NCI-H748 (cell line): ENCODE results near the gene REST.
"Not testable (repeated sequence)": the region's sequence is repeated elsewhere in the genome, so short reads cannot be mapped to it uniquely, and the experiment has no call there.

Experiments used
- DNase-seq: peaks from one replicate; lab custom pipeline; 2025; ENCODE audit not compliant: unreplicated experiment; lab: John Stamatoyannopoulos, UW

Gene REST

GRCh38 chr4:56907489-56908205, at the start of gene REST:
TSS of gene REST (plus strand) at chr4:56907900. CDS start at chr4:56910639, 2,739 bp downstream.
- peak; percentile 48 for DNase-seq

GRCh38 chr4:56859841-56860240, 47.9 kb upstream of the REST start:
- no peak for DNase-seq

GRCh38 chr4:56860781-56861180, 46.9 kb upstream of the REST start:
- DNase-seq, result no peak

- DNase-seq, result no peak
These were observed 46.3 kb upstream of the REST start for GRCh38 chr4:56861360-56861759.

- no peak for DNase-seq
These were observed 44.1 kb upstream of the REST start for GRCh38 chr4:56863441-56864139.

GRCh38 chr4:56870946-56871345, 36.8 kb upstream of the REST start:
- DNase-seq, result peak; percentile 63

GRCh38 chr4:56871371-56871866, 36.3 kb upstream of the REST start:
- peak; percentile 68 for DNase-seq

- DNase-seq, result peak; percentile 82
These were observed 33.5 kb upstream of the REST start for GRCh38 chr4:56874166-56874565.

- DNase-seq, result no peak
These were observed 32.8 kb upstream of the REST start for GRCh38 chr4:56874923-56875322.

GRCh38 chr4:56876264-56876663, 31.4 kb upstream of the REST start:
- DNase-seq, result no peak

- no peak for DNase-seq
These were observed 27.7 kb upstream of the REST start for GRCh38 chr4:56879996-56880395.

GRCh38 chr4:56880572-56880971, 27.1 kb upstream of the REST start:
- DNase-seq, result no peak

- DNase-seq, result peak; percentile 49
These were observed 23.2 kb upstream of the REST start for GRCh38 chr4:56884511-56884910.

GRCh38 chr4:56892691-56893090, 15.0 kb upstream of the REST start:
- DNase-seq, result no peak

GRCh38 chr4:56897842-56898241, 9.9 kb upstream of the REST start:
- not testable (repeated sequence) for DNase-seq

GRCh38 chr4:56900186-56900585, 7.5 kb upstream of the REST start:
- not testable (repeated sequence) for DNase-seq

GRCh38 chr4:56902703-56903102, 5.0 kb upstream of the REST start:
- DNase-seq, result no peak

GRCh38 chr4:56905796-56906195, 1.9 kb upstream of the REST start:
- no peak for DNase-seq

- peak; percentile 20 for DNase-seq
These were observed 959 bp upstream of the REST start for GRCh38 chr4:56906489-56907393.

GRCh38 chr4:56908206-56909085, 746 bp downstream of the REST start:
- peak; percentile 20 for DNase-seq
